HepG2 (cell line): Measurements from ENCODE around the gene GPR173. TPM values are rescaled to one million over a fixed set of nuclear protein-coding genes. Genes with fewer than 3 reads are reported as not detected.

ENCODE experiments used
- ATAC-seq: fragments of 200-7000 bp; cut with Tn5 transposase; 3 replicates; pipeline ENCODE4 v1.9.1; 2020; ENCODE audit warnings: mild to moderate bottlenecking, moderate library complexity
- BruUV-seq: library from RNA; stranded (reverse); fragments of 400-500 nt; replicated peaks from 2 replicates; lab custom pipeline; 2021; lab: Mats Ljungman, UMichigan
- CTCF ChIA-PET: fragments of 300-600 bp; formaldehyde crosslinking; extraction: SDS; loops from one replicate; lab custom pipeline; 2021; ENCODE audit warnings: low total read pairs, inconsistent platforms, low intra/inter-chr PET ratio; lab: Yijun Ruan, JAX
- POLR2A ChIA-PET: fragments of 350-600 bp; sonication (Branson Sonifier 250); formaldehyde crosslinking; loops from one replicate; lab custom pipeline; 2020; ENCODE audit warnings: antibody characterized with exemption, inconsistent platforms; lab: Yijun Ruan, JAX
- DNase-seq: peaks from one replicate; pipeline ENCODE4 v3.0.0-alpha.2; 2015; ENCODE audit warnings: low spot score
- FAIRE-seq: peaks from 3 replicates; lab custom pipeline; 2011; peaks lifted over from hg19 to GRCh38; lab: Jason Lieb, UNC
- H2AFZ ChIP-seq: one replicate; pipeline ENCODE4 v1.6.1; 2011; ENCODE audit warnings: low read length, inconsistent platforms
- H3K27ac ChIP-seq: fragments of 300-600 bp; 3 replicates; pipeline ENCODE4 v1.8.0; 2011; ENCODE audit warnings: mixed run types, mild to moderate bottlenecking, mixed read lengths, low read length, inconsistent platforms; ENCODE audit not compliant: insufficient read depth; ENCODE audit errors: extremely low read length
- H3K27me3 ChIP-seq, 2 experiments: fragments of 200-600 bp in 1 of 2; 2 replicates in 1 of 2; 3 replicates in 1 of 2; pipeline versions ENCODE4 v1.6.0 to v1.8.0; 2011; ENCODE audit warnings: low read length in 2 of 2, mild to moderate bottlenecking in 2 of 2, moderate library complexity in 2 of 2, inconsistent platforms in 1 of 2; ENCODE audit not compliant: insufficient read depth in 2 of 2, control insufficient read depth in 1 of 2
- H3K36me3 ChIP-seq, 2 experiments: fragments of 200-600 bp in 1 of 2; replicated peaks in 1 of 2; 2 replicates in 1 of 2; 3 replicates in 1 of 2; pipeline versions ENCODE4 v1.5.1 to v1.8.0; 2011; ENCODE audit warnings: low read length in 2 of 2, inconsistent platforms in 1 of 2; ENCODE audit not compliant: insufficient read depth in 2 of 2, control insufficient read depth in 1 of 2
- H3K4me1 ChIP-seq: 2 replicates; pipeline ENCODE4 v1.5.1; 2012; ENCODE audit warnings: low read length, inconsistent platforms; ENCODE audit not compliant: insufficient read depth
- H3K4me2 ChIP-seq: 2 replicates; pipeline ENCODE4 v1.6.0; 2011; ENCODE audit warnings: low read depth, low read length, inconsistent platforms
- H3K4me3 ChIP-seq, 3 experiments: fragments of 200-600 bp in 1 of 3; sonication (generic), shearing (Covaris generic) in 1 of 3; replicated peaks in 1 of 3; 2 replicates each; pipeline ENCODE4 v1.5.1; 2011 to 2016; ENCODE audit warnings: low read length in 3 of 3, inconsistent platforms in 2 of 3, low read depth in 2 of 3, mild to moderate bottlenecking in 2 of 3, control low read depth in 1 of 3, mixed read lengths in 1 of 3; ENCODE audit not compliant: insufficient read depth in 1 of 3
- H3K79me2 ChIP-seq: one replicate; pipeline ENCODE4 v1.6.1; 2011; ENCODE audit warnings: low read length, inconsistent platforms; ENCODE audit not compliant: insufficient read depth
- H3K9ac ChIP-seq: 2 replicates; pipeline ENCODE4 v1.6.0; 2011; ENCODE audit warnings: mild to moderate bottlenecking, low read depth, low read length, inconsistent platforms; ENCODE audit not compliant: insufficient read depth
- H3K9me3 ChIP-seq: 2 replicates; pipeline ENCODE4 v1.5.1; 2012; ENCODE audit warnings: mild to moderate bottlenecking, low read length
- H4K20me1 ChIP-seq: 2 replicates; pipeline ENCODE4 v1.6.0; 2011; ENCODE audit warnings: inconsistent platforms, mild to moderate bottlenecking, low read length, moderate library complexity; ENCODE audit not compliant: insufficient read depth
- ERF ChIP-seq: IDR thresholded peaks from 2 replicates; pipeline ENCODE4 v1.6.1; 2018; ENCODE audit warnings: missing biosample characterization, missing genetic modification reagents
- MNT ChIP-seq: fragments of 450-650 bp; IDR thresholded peaks from 2 replicates; pipeline ENCODE4 v1.6.1; 2016
- NFYB ChIP-seq: sonication (generic); formaldehyde crosslinking; IDR thresholded peaks from 2 replicates; pipeline ENCODE4 v1.4.0; 2020; ENCODE audit warnings: missing genetic modification reagents
- SCMH1 ChIP-seq: sonication (generic); formaldehyde crosslinking; IDR thresholded peaks from 2 replicates; pipeline ENCODE4 v1.9.0; 2021; ENCODE audit warnings: missing genetic modification reagents, mild to moderate bottlenecking, borderline replicate concordance
- ZBTB4 ChIP-seq: sonication (generic); formaldehyde crosslinking; IDR thresholded peaks from 2 replicates; pipeline ENCODE4 v1.4.0; 2020; ENCODE audit warnings: missing genetic modification reagents, mild to moderate bottlenecking, borderline replicate concordance
- WGBS: methylation state at CpG from one replicate; pipeline ENCODE4 v1.1.6; 2017; ENCODE audit warnings: low lambda C conversion rate; 5-methylcytosine and 5-hydroxymethylcytosine counted together
- in situ Hi-C: cut with HindIII; loops from 2 replicates; pipeline ENCODE4 v1.10.0; 2017; ENCODE audit warnings: low pct_unique_long_range_greater_than_20kb; ENCODE audit not compliant: extremely low pct_ligation_motif_present
- intact Hi-C: fragments of 100-400 bp; cut with micrococcal nuclease; formaldehyde crosslinking; loops from one replicate; pipeline ENCODE4 v1.10.0; 2022; ENCODE audit not compliant: unreplicated experiment
- polyA plus RNA-seq, 8 experiments: library from polyadenylated mRNA; depleted of rRNA in 3 of 8; stranded (reverse) in 7 of 8; unstranded in 1 of 8; fragments of >200 nt; fragmentation: Illumina TruSeq in 4 of 8; extraction: Trizol in 4 of 8; gene quantifications; 2 replicates each; pipeline versions ENCODE4 v1.2.1 to v1.2.3, GENCODE V29; 2011 to 2016; ENCODE audit warnings: low read depth in 4 of 8, missing spikeins in 1 of 8, mixed read lengths in 1 of 8; ENCODE audit not compliant: insufficient read depth in 1 of 8
- total RNA-seq, 5 experiments: library from RNA; depleted of rRNA; stranded (reverse); fragments of >200 nt; fragmentation: Illumina TruSeq; extraction: Trizol; gene quantifications; 2 replicates each; pipeline ENCODE4 v1.2.3, GENCODE V29; 2016; ENCODE audit warnings: low read depth in 1 of 5

GPR173 gene
- total and polyA plus RNA-seq, 2 of the 13 experiments (the other 11 are each of a cell fraction or from before 2014, with no cell fraction given) = 0.04 TPM; not detected in 1

- Histone ChIP-seq H4K20me1 (no peaks in the 10 kb centered on the region), H3K27me3 (0 out of 5 replicates have a peak, but pooled peaks cover 0 to 5% of the 10 kb centered on the region in 2 experiments), H3K4me2 (no peak overlapping the region), H3K9ac (no peak overlapping the region), H3K36me3 (no peaks in the 10 kb centered on the region), H3K9me3 (no peaks in the 10 kb centered on the region), H3K4me1 (no peaks in the 10 kb centered on the region), H3K4me3 (no peak overlapping the region), H3K27ac (no peak overlapping the region), H3K79me2 (no peaks in the 10 kb centered on the region), H2AFZ (no peak overlapping the region)
- POLR2A ChIA-PET = no interaction called here
- in situ Hi-C loops = no loop called here
- no peak for FAIRE-seq
- TF ChIP-seq SCMH1 (CRISPR knock-in tag) (no peak), ERF (no peak), ZBTB4 (CRISPR knock-in tag) (no peak), NFYB (CRISPR knock-in tag) (no peak), MNT (no peak)
- CTCF ChIA-PET = no interaction called here
- intact Hi-C loops = no loop called here
- no TSS peak for BruUV-seq
- no CpG with 5 or more reads among the region's 4 CpGs for WGBS
- DNase-seq = no peak
- ATAC-seq = no peak
These were observed 44.6 kb upstream of the GPR173 start for GRCh38 chrX:53004038-53004437.
